CD4-positive, alpha-beta T cell treated with Interferon gamma for 1 hour (primary cell): ENCODE measurements around the gene PCDHAC2.

Experiments
- DNase-seq: peaks from one replicate; pipeline ENCODE4 v3.0.0-alpha.2; 2020

The PCDHAC2 gene, protein sequence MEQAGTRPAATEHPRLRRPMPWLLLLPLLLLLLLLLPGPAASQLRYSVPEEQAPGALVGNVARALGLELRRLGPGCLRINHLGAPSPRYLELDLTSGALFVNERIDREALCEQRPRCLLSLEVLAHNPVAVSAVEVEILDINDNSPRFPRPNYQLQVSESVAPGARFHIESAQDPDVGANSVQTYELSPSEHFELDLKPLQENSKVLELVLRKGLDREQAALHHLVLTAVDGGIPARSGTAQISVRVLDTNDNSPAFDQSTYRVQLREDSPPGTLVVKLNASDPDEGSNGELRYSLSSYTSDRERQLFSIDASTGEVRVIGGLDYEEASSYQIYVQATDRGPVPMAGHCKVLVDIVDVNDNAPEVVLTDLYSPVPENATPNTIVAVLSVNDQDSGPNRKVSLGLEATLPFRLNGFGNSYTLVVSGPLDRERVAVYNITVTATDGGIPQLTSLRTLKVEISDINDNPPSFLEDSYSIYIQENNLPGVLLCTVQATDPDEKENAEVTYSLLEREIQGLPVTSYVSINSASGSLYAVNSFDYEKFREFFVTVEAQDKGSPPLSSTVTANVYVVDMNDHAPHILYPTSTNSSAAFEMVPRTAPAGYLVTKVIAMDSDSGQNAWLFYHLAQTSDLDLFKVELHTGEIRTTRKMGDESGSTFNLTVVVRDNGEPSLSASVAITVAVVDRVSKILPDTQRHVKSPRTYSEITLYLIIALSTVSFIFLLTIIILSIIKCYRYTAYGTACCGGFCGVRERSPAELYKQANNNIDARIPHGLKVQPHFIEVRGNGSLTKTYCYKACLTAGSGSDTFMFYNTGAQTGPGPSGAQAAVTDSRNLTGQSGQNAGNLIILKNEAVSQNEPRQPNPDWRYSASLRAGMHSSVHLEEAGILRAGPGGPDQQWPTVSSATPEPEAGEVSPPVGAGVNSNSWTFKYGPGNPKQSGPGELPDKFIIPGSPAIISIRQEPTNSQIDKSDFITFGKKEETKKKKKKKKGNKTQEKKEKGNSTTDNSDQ

DNA sequence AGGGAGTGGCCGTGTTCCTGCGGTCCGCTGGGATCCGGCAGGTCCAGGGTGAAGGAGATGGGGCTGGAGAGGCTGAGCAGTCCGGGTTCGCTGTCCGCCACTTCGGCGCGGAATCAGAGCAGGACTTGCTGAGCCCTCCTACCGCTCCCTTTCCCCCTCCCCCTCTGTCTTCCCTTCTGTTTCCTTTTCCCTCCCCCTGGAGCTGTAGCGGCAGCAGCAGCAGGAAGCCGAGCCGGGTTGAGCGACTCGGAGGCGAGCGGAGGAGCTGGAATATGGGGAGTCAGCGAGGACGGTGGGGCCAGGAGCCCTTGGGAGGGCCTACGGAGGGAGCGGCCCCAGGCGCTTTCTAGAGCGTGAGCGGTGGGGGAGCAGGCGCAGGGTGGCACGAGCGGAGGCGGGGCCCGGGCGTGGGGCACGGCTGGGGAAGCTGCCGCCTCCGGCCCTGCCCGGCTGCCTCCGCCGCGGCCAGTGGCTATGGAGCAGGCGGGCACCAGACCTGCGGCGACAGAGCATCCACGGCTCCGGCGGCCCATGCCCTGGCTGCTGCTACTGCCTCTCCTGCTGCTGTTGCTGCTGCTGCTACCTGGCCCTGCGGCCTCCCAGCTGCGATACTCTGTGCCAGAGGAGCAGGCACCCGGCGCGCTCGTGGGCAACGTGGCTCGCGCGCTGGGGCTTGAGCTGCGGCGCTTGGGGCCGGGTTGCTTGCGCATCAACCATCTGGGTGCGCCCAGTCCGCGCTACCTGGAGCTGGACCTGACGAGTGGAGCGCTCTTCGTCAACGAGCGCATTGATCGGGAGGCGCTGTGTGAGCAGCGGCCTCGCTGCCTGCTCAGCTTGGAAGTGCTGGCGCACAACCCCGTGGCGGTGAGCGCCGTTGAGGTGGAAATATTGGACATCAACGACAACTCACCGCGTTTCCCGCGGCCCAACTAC, at the start of gene PCDHAC2:
Gene PCDHAC2, plus strand, starts transcription at position 184 of the 933 bp plus-strand sequence. Its CDS starts 291 bp downstream, at position 475.
- DNase-seq = no peak

DNA sequence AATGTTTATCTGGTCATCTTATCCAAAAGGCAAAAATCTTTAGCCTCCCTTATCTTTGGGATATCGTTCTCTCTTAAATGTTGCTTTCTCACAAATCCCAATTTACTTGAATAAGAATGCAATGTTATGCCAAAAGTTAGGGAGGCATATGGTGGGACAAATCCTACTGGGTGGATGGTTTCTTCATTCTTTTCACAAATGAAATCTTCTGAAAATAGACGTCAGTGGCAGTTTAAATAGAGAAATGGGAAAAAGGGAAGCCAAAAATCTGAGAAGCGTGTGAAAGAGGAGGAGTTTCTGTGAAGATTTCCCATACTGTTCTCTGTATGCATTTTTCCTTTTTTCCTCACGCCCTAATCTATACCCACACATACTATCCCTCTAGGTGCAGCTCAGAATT, 42.7 kb upstream of the PCDHAC2 start:
- no peak for DNase-seq

DNA sequence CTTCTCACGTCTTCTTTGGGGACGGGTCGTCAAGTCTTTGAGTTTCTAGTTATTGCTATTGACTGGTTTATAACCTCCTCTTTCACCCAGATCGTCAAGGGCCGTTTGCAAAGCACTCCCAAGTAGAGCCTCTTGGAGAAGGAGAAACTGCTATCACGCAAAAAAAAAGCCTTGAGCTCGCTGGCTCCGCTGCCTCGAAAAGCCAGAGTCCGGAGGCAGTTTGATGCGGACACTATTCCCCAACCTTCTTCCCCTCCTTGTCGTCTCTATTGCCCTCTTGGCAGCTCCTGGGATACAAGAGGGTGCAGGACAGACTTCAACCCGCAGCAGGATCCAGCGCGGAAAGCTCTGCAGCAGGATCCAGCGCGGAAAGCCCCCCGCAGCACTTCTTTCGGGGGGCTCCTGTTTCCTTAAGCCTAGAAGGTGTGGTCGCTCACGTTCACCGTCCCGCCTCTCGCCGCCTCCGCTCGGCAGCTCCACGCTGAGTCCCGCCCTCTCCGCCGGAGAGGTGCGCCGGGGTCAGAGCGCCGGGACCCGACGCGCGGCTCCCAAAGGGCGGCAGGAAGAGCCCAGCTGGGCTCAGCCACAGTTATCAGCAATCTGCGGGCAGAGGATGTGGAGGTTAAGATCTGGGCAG, 40.4 kb upstream of the PCDHAC2 start, which contains the start of gene PCDHAC1:
Gene PCDHAC1, plus strand, starts transcription at position 494 of the 637 bp plus-strand sequence. CDS start 594 bp downstream, outside the sequence.
- DNase-seq = no peak

DNA sequence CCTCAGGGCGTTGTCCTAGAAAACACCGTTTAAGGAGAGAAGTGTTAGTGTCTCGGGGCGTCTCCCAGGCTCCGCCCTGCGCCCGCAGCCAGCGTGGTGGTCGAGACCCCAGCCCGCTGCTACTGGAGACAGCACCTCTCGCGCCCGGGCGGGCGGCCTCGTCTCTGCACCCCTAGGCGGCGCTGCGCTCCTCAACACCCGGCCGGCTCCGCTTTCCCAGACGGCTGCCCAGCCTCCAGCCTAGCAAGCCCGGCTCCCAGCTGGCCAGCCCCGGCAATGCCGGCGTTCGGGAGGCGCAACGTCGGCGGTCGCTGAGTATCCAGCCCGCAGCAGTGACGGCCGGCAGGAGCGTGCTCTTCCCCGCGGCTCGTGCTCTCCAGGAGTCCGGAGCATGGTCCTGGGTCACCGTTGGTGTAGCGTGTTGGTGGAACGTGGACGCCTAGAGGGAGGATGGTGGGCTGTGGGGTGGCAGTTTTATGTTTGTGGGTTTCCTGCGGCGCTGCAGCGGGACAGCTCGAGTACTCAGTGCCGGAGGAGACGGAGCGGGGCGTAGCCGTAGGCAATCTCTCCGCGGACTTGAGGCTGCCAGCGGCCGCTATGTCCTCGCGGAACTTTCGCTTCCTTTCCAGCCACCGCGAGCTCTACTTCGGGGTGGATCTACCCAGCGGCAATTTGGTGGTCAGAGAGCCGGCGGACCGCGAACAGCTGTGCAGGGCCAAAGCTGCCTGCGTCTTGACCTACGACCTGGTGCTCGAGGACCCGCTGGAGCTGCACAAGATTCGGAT, 39.6 kb upstream of the PCDHAC2 start:
- no peak for DNase-seq

DNA sequence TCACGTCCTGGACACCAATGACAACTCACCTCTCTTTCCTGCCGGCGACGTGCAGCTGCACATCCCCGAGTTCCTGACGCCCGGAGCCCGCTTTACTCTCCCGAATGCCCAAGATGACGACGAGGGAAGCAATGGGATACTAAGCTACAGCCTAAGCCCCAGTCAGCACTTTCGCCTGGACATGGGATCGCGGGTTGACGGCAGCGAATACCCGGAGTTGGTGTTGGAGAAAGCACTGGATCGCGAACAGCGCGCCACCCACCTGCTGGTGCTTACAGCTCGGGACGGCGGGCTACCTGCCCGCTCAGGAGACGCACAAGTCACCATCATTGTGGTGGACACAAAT, 39.1 kb upstream of the PCDHAC2 start:
- DNase-seq = no peak

DNA sequence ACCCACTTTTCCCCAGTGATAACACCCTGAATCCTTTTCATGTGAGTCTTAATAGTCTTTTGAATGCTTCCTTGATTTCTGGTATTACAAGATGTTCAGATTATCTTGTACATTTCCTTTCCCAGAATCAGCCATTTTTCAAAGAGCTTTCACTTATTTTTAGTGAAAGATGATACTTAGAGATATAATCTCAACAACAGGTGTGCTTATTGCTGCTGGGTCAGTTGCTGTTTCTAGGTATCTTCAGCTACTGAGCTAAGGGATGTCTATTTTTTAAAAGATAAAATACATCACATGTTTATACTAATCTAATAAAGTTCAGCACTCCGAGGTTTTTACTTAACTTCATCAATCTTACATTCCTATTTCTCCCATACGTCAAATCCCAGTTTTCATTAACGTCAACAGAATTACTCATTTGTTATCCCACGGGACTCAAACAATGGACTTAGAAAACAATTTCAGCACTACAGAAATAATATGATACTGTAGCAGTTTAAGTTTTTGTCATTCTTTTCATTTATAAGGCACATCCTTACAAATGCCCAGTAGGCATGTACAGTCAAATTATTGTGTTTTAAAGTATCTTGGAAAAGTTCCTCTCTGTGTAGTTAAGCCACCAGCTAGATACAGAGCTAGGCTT, 31.2 kb upstream of the PCDHAC2 start:
- no peak for DNase-seq

DNA sequence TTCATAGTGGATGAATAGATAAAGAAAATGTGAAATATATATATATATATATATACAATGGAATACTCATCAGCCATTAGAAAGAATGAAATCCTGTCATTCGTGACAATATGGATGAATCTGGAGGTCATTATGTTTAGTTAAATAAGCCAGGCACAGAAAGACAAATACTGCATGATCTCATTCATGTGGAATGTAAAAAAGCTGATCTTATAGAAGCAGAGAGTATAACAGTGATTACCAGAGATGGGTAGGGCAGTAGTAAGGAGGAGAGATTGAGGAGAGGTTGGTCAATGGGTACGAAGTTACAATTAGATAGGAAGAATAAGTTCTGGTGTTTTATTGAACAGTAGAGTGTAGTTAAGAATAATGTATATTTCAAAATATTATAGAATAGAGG, 19.7 kb upstream of the PCDHAC2 start:
- DNase-seq = no peak

DNA sequence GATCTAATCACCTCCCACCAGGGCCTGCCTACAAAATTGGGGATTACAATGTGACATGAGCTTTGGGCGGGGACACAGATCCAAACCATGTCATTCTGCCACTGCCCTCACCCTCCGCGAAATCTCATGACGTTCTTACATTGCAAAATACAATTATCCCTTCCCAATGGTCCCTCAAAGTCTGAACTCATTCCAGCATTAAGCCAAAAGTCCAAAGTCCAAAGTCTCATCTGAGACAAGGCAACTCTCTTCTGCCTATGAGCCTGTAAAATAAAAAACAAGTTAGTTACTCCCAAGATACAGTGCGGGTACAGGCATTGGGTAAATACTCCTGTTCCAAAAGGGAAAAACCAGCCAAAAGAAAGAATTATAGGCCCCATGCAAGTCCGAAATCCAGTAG, 14.6 kb upstream of the PCDHAC2 start:
- DNase-seq = no peak

DNA sequence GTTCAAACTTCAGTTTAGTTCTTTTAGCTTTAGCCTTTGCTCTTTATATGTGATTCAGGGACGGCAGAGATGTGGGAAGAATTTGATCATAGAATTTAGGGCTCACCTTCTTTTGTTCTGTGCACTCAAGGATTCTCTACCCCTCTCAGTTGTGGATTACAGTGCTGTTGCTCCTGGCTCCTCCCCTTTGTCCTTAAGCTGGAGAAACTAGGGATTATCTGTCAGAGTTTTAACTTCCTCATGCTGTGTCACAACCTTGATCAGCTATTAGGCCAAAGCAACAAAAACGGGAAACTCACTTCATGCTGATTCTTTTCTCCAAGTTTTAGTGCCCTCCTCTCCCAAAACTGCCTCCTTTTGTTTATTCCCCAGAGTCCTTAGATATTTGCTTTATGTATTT, 13.0 kb upstream of the PCDHAC2 start:
- DNase-seq = no peak

DNA sequence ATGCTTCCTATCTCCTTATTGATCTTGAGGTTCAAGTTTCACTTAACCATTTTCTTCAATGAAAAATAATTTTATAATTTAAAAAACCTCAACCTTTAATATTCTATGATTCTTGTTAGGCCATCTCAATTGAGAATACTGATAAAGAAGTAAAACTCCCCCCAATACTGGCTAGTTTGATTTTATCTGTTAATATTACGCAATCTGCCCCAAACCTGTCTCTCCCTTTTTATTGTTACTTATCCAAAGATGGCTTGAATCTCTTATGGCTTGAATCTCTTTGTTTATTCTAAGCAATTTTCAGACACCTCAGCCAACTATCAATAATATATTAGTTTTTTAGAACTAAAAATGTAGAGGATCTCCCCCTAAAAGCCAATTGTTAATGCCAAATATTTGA, 4.1 kb upstream of the PCDHAC2 start:
- DNase-seq = no peak

DNA sequence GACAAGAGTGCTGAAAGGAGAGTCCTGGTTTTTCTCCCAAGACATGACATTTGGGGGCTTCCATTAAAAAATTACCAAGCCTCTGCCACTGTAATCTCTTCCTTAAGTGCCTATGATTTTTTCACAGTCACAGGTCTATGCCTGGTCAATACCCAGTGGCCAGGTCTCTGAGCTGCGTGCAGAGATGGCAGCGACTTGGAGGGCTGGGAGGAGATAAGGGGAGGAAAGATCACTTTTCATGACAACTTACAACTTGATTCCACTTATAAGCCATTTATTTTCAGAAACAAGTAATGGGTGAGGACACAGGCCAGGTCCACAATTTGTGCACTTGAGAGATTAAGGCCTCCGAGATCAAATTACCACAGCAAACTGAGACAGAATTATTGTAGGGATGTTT, 1.9 kb upstream of the PCDHAC2 start:
- DNase-seq = no peak

DNA sequence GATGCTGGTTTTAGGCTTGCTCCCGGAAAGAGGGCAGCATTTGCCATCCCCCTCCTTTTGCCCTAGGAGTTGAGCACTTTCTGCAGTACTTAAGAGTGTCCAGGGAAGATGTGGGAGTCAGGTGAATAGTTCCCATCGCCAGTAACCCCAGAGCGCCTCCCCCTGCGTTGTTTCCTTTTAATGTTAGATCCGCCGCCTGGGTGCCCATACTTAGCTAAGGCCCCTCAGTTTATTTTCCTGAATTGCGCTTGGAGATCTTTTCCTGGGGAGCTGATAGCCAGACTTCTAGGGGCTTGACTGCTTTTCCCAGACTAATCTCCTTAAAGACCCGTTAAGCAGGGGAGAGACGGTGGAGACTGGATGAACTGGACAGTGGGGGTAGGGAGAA, 377 bp upstream of the PCDHAC2 start:
- no peak for DNase-seq

DNA sequence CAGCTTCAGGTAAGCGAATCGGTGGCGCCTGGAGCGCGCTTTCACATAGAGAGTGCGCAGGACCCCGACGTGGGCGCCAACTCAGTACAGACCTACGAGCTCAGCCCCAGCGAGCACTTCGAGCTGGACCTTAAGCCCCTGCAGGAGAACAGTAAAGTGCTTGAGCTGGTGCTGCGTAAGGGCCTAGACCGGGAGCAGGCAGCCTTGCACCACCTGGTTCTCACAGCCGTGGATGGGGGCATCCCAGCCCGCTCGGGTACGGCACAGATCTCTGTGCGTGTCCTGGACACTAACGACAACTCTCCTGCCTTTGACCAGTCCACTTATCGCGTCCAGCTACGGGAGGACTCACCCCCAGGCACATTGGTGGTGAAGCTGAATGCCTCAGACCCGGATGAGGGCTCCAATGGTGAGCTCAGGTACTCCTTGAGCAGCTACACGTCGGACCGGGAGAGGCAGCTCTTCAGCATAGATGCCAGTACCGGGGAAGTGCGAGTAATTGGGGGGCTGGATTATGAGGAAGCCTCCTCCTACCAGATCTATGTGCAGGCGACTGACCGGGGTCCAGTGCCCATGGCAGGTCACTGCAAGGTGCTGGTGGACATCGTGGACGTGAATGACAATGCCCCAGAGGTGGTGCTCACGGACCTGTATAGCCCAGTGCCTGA, 1.1 kb downstream of the PCDHAC2 start:
- DNase-seq = no peak

DNA sequence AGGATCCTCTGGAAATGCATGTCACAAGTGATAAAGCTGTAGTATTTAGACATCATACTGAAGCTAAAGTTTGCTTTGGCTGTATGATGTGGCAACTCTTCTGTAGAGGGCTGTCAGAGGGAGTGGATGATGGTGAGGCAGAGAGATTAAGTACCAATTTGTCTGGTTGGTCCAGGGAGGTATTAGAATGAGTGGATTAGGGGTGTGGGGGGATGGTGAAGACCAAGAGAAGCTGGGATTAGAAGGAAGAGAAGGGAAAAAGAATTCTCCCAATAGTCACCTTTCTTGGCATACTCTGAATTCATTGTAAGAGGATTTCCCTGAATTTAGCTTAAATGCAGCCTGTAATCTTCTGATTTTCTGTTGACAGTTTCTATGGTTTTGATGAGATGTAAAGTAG, 3.6 kb downstream of the PCDHAC2 start:
- DNase-seq = no peak

DNA sequence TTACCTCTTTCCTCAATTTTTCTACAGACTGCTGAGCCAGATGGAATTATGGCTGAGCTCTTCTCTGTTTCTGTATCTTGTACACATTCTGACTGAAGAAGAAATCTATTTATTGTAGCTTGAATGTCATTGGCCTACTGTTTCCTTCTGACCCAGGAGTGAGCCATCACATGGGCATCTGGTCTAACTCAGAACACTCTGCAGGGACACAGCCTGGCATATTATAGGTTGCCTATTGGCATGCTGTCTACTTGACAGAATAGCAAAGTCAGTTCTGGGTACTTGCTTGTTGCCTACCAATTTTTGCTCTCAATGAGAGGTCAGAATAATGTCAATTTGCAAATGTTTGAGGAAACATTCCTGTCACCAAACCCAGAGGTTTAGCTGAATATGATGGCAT, 7.3 kb downstream of the PCDHAC2 start:
- DNase-seq = no peak

DNA sequence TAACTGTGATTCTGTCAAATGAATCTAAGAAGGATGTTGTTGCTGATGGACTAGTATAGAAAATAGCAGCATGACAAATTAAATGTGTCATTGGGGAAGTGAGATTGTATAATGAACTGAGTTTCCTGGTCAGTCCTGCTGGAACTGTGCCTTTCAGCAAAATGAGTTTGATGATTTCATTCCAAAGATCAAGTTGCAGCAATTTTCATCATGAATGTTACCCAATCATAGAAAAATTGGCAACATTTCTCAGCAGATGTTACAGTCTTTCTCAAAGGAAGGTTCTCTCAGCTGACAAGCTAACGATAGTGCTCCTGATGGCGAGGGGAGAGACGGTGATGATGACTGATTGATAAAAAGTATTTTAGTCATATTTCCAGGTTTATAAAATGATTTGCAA, 10.7 kb downstream of the PCDHAC2 start:
- DNase-seq = no peak

DNA sequence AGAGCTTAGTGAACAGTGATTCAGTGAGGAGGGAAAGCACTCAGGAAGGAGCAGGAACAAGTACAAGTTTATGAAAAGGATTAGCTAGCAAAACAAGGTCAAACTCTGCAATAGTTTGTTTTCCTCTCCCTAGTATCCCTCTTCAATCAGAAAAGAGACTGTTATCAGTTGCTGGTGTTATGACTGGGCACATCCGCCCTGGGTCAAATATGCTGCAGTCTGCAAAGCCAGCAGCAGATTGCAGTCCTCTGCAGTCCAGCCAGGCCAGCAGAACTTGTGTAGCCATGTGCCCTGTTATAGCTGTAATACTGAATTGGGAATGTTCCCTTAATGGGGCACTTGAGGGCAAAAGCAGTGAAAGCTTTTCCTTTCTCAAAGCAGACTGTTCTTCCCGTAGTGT, 12.0 kb downstream of the PCDHAC2 start:
- no peak for DNase-seq

DNA sequence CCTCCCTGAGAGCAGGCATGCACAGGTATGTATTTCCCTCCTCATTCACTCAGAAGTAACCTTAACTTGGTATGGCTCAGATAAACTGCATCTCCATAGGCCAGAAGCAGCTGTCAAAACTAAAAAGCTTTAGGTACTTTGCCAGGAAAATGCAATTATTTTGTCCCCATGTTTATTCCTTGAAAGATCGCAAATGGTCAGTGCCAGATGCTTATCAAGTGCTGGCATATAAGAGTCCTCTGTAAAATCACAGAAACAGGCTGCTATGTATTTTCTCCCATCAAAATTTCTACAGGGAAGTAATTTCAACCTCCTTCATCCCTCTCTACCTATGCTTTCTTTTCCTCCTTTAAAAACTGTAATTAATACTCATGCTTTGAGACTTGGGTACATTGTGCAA, 12.7 kb downstream of the PCDHAC2 start:
- DNase-seq = no peak

DNA sequence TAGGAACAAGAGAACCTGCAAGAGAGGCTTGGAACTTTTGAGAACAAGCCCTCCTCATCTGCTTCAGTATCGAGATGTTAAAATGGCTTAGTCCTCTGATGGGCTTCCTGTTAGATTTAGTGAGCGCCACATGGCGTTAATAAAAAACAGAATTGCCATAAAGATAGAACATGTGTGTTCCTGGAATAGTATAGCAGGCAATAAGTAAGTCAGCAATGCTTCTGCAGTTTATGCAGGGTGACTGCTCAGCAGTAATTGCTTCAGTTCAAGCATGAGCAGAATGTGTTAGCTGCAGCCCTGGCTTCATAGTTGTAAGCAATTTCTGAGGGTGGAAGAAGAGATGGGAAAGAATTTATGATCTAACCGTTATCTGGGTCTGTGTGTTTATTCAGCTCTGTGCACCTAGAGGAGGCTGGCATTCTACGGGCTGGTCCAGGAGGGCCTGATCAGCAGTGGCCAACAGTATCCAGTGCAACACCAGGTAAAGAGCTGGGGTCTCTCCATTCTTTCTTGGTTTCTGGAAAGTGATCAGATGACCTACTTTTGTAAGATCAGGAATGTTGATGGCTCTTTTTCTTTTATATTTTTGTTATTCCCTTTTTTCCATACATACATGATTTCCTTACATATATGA, 15.9 kb downstream of the PCDHAC2 start:
- DNase-seq = no peak

DNA sequence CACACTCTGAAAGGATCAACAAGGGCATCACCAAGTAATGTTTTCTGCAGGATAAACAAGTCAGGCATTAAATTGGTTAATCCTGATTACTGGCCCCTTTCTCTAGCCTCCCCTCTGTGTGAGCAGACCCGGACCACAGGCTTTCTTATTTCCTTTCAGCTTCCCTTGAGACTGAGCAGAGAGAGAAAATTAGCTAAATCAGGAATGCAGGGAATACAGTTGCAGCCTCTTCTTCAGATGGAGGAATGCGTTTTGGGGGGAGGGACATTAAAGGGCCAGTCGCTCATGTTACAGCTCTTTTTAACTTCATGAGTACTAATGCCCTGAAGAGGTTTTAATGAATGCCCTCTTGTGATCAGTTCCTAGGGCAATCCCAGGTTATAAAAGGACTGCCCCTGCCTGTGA, 19.8 kb downstream of the PCDHAC2 start:
- DNase-seq = no peak
